ENCODE measurements around the gene GLI3. TPM values are rescaled to one million over a fixed set of nuclear protein-coding genes. Genes with fewer than 3 reads are reported as not detected.

The GLI3 gene
- total and polyA plus RNA-seq, 8 donors = 0.29 to 7.0 (median 2.3) TPM

DNA sequence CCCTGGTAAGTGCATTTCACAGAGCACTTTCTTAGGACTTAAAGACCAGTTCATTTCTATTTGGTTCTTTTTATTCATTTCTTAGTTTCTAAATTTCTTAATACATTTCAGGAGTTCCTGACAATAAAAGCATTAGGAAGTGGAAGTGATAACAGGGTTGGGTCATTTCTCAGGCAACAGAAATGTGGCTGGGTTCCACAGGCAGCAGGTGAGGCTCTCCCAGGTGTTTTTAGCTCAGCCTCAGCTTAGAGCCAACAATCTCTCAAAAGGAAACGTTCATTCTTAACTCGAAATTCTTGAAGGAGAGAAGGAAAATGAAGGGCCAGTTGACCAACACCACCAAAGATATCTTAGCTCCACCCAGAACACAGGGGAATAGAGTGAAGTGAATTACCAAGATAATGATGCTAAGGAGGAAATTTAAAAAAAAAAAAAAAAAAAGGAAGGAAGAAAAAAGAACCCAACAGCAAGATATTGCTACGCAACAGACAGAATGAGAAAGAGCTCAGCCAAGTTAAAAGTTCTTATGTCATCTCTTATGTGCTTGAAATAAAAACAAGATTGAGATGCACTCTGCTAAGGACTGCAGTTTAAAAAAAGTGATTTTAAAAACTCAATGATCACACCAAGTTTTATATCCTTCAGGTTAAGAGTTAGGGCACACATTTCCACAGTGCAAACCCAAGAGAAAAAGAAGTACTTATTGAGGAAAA is 230.1 kb downstream of the GLI3 start:
- no peaks in the 10 kb centered on the region for H3K27me3 ChIP-seq
- intact Hi-C loops (cut with DNase I; ENCODE audit: low total_unique reads) = no loop called here
- peaks cover 0 to 8% (median 3%) of the 10 kb centered on the region in 4 donors for H3K36me3 ChIP-seq
- H3K4me1 ChIP-seq = no peaks in the 10 kb centered on the region
- TF ChIP-seq POLR2A (IDR thresholded peaks at IDR 0.05) (no peak), EP300 (IDR thresholded peaks at IDR 0.05) (no peak), POLR2AphosphoS5 (IDR thresholded peaks at IDR 0.05) (no peak)
- TF ChIP-seq, protein P1, sequence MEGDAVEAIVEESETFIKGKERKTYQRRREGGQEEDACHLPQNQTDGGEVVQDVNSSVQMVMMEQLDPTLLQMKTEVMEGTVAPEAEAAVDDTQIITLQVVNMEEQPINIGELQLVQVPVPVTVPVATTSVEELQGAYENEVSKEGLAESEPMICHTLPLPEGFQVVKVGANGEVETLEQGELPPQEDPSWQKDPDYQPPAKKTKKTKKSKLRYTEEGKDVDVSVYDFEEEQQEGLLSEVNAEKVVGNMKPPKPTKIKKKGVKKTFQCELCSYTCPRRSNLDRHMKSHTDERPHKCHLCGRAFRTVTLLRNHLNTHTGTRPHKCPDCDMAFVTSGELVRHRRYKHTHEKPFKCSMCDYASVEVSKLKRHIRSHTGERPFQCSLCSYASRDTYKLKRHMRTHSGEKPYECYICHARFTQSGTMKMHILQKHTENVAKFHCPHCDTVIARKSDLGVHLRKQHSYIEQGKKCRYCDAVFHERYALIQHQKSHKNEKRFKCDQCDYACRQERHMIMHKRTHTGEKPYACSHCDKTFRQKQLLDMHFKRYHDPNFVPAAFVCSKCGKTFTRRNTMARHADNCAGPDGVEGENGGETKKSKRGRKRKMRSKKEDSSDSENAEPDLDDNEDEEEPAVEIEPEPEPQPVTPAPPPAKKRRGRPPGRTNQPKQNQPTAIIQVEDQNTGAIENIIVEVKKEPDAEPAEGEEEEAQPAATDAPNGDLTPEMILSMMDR (IDR thresholded peaks at IDR 0.05) = no peak
- 49 to 71% (median 56%) methylated on average over 3 of the region's 3 CpGs for WGBS, 5 donors
- H3K9me3 ChIP-seq = no peaks in the 10 kb centered on the region
- no peak overlapping the region for H3K27ac ChIP-seq
- H3K4me3 ChIP-seq = no peak overlapping the region
- DNase-seq = no peak

DNA sequence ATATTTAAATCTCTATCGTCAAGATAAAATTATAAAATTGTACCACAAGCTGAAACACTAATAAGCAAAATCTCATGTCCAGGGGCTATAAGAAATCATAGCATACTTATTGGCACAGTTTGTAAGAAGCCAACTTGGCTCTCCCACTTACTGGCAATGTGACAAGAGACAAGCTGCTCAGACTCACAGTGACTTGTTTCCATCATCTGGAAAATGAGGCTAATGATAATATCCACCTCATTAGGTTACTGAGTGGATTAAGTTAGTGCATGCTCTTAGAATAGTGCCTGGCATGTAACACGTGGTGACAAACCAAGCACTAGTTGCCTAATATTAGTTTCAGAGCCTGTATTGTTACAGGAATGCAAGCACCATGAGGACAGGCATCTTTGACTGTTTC is 234.4 kb downstream of the GLI3 start:
- H3K36me3 ChIP-seq = peaks cover 0 to 9% (median 0%) of the 10 kb centered on the region in 4 donors
- intact Hi-C loops (cut with DNase I; ENCODE audit: low total_unique reads) = no loop called here
- H3K4me3 ChIP-seq = no peak overlapping the region
- no peak overlapping the region for H3K27ac ChIP-seq
- no peaks in the 10 kb centered on the region for H3K4me1 ChIP-seq
- H3K27me3 ChIP-seq = no peaks in the 10 kb centered on the region
- H3K9me3 ChIP-seq = no peaks in the 10 kb centered on the region
- peak in 1 of 2 donors; percentile 44 for DNase-seq
- TF ChIP-seq EP300 (IDR thresholded peaks at IDR 0.05) (no peak), POLR2AphosphoS5 (IDR thresholded peaks at IDR 0.05) (no peak), POLR2A (IDR thresholded peaks at IDR 0.05) (no peak)
- TF ChIP-seq, protein P1 (IDR thresholded peaks at IDR 0.05) = no peak
- 54 to 75% (median 65%) methylated on average over 2 of the region's 2 CpGs for WGBS, 5 donors

DNA sequence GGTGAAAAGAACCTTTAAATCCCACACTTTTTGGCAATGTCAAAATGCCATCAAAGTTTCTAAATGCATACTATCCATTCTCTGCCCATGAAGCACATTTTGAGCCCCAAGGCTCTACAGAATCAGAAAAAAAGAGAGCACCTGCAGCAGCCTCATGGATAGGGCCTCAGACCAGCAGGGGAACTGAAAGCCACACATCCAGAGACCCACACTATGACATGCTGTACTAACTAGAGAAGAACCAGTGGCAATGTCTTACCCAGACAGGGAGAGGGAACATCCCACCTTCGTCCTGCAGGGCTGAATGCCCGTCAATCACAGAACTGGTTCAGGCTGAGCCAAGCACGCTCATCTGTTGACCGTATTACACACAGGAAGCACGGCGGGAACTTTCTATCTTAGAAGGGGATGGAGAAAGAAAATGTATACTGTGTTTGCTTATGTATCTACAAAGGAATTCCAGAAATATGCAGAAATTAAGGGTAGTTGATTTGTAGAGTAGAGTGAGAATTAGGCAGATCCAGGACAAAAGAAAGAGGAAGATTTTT is 237.2 kb downstream of the GLI3 start:
- DNase-seq = no peak
- 91 to 99% (median 93%) methylated on average over 6 of the region's 6 CpGs for WGBS, 5 donors

DNA sequence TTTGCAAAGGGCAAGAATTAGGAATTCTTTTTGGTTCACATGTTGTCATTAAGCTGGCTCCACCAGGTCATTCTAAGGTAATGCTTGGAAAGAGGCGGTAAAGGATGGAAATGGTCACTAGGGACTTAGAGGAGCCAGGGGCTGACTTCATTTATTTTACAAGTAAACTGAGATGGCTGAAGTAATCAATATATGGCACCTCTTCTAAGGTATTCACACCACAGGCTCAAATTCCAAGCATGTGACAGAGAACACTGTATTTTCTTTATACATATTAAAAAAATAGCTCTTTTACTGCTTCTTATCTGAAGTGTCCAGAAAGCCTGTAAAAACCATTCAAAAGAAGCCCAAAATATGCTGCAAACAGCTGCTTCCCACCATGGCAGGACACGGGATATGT is 239.0 kb downstream of the GLI3 start:
- H3K27ac ChIP-seq = no peak overlapping the region
- no peak overlapping the region for H3K4me3 ChIP-seq
- WGBS, 5 donors = 77 to 95% (median 91%) methylated on average over 2 of the region's 2 CpGs
- H3K36me3 ChIP-seq = peaks cover 0 to 9% (median 0%) of the 10 kb centered on the region in 4 donors
- no peak for DNase-seq
- peaks cover 0 to 19% (median 4%) of the 10 kb centered on the region in 4 donors for H3K4me1 ChIP-seq
- TF ChIP-seq POLR2A (IDR thresholded peaks at IDR 0.05) (no peak), EP300 (IDR thresholded peaks at IDR 0.05) (no peak), POLR2AphosphoS5 (IDR thresholded peaks at IDR 0.05) (no peak)
- TF ChIP-seq, protein P1 (IDR thresholded peaks at IDR 0.05) = no peak
- intact Hi-C loops (cut with DNase I; ENCODE audit: low total_unique reads) = no loop called here
- H3K27me3 ChIP-seq = no peaks in the 10 kb centered on the region
- no peaks in the 10 kb centered on the region for H3K9me3 ChIP-seq

More for the DNA sequence above, 237.2 kb downstream of the GLI3 start:
- Histone ChIP-seq H3K4me1 (peaks cover 0 to 11% (median 0%) of the 10 kb centered on the region in 4 donors), H3K9me3 (no peaks in the 10 kb centered on the region), H3K27me3 (no peaks in the 10 kb centered on the region), H3K4me3 (no peak overlapping the region), H3K27ac (no peak overlapping the region), H3K36me3 (peaks cover 0 to 9% (median 0%) of the 10 kb centered on the region in 4 donors)
- intact Hi-C loops (cut with DNase I; ENCODE audit: low total_unique reads) = no loop called here
- TF ChIP-seq, protein P1 (IDR thresholded peaks at IDR 0.05) = no peak
- no peak for TF ChIP-seq POLR2A (IDR thresholded peaks at IDR 0.05)
- TF ChIP-seq EP300 (IDR thresholded peaks at IDR 0.05) = no peak
- TF ChIP-seq POLR2AphosphoS5 (IDR thresholded peaks at IDR 0.05) = no peak

All from stomach (tissue), 9 donors.